Effector memory CD8-positive, alpha-beta T cell (primary cell): ENCODE measurements around the gene SEC22B.
"Not testable (repeated sequence)": the region's sequence is repeated elsewhere in the genome, so short reads cannot be mapped to it uniquely, and the experiment has no call there.

Experiments
- ATAC-seq: fragments of 150-1000 bp; cut with Tn5 transposase; replicated peaks from 2 replicates; pipeline ENCODE4 v1.10.0; 2021; ENCODE audit warnings: mild to moderate bottlenecking, moderate library complexity
- DNase-seq, 3 experiments: peaks; one replicate each; pipeline ENCODE4 v3.0.0; 2021
- H3K27ac Mint-ChIP-seq, 2 donors: one replicate each; pipeline ENCODE4 v1.8.0; 2022; ENCODE audit warnings: mild to moderate bottlenecking in 2 of 2, mixed read lengths in 2 of 2, moderate library complexity in 2 of 2
- H3K27me3 Mint-ChIP-seq, 2 donors: one replicate each; pipeline ENCODE4 v1.8.0; 2022; ENCODE audit warnings: mixed read lengths in 2 of 2
- H3K36me3 Mint-ChIP-seq: one replicate; pipeline ENCODE4 v1.8.0; 2022; ENCODE audit warnings: mild to moderate bottlenecking, moderate library complexity, mixed read lengths; ENCODE audit not compliant: insufficient read depth
- H3K4me1 Mint-ChIP-seq, 2 donors: one replicate each; pipeline ENCODE4 v1.8.0; 2022; ENCODE audit warnings: low read depth in 2 of 2, mixed read lengths in 2 of 2
- H3K4me3 Mint-ChIP-seq, 2 donors: one replicate each; pipeline ENCODE4 v1.8.0; 2022; ENCODE audit warnings: mild to moderate bottlenecking in 2 of 2, mixed read lengths in 2 of 2, moderate library complexity in 2 of 2
- H3K9me3 Mint-ChIP-seq, 2 donors: one replicate each; pipeline ENCODE4 v1.8.0; 2022; ENCODE audit warnings: mixed read lengths in 2 of 2

The SEC22B gene

DNA sequence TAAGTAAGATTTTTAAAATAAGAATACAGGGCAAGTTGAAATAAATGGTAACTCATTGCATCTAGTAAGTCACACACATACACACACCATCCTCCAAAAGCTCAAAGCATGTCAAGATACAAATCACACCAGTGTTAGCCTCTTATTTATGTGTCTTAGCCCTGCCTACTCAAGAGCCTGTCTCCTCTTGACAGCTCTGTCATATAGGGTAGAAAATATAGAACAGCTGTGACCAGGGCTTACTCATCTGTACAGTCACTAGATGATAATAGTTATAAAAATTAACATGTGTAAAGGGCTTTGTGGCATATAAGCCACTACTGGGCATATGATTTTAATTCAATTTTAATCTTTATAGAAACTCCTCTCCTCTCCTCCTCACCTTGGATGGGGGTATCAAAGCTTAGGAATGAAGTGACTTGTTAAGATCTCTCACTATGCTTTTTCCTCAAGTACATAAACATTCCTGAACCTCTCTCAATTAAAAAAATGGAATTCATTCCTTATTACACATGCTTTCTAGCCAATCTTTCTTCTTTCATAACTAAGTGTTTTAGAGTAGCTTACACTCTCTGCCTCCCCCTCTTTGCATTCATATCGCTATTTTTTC is 35.6 kb downstream of the SEC22B start:
- not testable (repeated sequence) for ATAC-seq, DNase-seq, H3K9me3 Mint-ChIP-seq, H3K4me3 Mint-ChIP-seq, H3K27me3 Mint-ChIP-seq, H3K36me3 Mint-ChIP-seq, H3K27ac Mint-ChIP-seq
- H3K4me1 Mint-ChIP-seq: peaks cover 13 to 27% of the 10 kb centered on the region in 2 donors

DNA sequence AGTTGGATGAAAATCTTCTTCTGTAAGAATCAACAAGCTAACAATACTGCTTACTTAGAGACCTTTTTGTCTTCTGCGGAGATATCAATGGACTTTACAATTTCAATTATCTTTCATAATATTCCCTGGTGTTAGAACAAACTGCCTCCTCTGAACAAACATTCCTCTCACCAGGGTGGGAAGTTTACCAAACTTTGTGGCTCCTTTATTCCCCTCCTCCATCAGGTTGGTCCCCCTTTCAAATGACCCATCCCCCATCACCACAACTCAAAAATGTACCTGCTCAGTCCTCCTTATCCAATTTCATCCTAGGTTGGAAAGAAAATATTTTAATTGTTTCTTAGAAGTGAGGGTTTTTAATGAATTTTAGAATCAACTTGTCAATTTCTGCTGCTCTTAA is 40.2 kb downstream of the SEC22B start:
- not testable (repeated sequence) for H3K9me3 Mint-ChIP-seq, H3K27ac Mint-ChIP-seq, H3K4me3 Mint-ChIP-seq, H3K36me3 Mint-ChIP-seq, H3K27me3 Mint-ChIP-seq, H3K4me1 Mint-ChIP-seq, DNase-seq, ATAC-seq

DNA sequence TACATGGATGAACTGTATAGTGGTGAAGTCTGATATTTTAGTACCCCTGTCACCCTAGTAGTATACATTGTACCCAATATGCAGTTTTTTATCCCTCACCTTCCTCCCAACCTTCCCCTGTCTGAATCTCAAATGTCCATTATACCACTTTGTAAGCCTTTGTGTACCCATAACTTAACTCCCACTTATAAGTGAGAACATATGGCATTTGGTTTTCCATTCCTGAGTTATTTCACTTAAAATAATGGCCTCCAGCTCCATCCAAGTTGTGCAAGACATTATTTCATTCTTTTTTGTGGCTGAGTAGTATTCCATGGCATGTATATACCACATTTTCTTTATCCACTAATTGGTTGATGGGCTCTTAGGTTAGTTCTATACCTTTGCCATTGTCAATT is 42.4 kb downstream of the SEC22B start:
- not testable (repeated sequence) for H3K27ac Mint-ChIP-seq, H3K4me3 Mint-ChIP-seq, DNase-seq, H3K36me3 Mint-ChIP-seq, H3K27me3 Mint-ChIP-seq, H3K4me1 Mint-ChIP-seq, ATAC-seq, H3K9me3 Mint-ChIP-seq

DNA sequence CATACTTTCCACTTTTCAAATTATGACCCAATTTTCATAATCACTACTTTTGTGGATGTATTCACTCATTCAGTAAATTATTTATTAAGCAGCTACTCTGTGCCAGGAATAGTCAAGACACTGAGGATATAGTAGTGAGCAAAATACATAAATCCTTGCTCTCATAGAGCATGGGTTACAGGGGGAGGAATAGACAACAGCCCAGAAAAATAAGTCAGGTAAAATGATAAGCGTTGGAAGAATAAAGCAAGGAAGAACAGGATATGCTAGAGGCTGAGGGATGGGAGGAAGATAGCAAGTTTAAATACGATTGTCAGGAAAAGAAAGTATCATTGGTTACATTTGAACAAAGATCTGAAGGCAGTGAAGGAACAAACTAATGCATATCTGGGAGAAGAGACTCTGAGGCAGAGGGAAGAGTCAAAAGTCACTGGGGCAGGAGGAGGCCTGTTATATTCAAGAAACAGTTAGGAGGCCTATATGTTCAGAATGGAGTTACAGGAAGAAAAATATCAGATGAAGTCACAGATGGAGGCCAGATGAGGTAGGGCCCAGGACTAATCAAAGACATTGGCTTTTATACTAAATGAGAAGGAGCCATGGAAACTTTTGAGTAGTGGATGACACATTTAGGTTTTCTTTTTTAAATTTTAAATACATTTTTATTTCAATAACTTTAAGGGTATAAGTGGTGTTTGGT is 42.9 kb downstream of the SEC22B start:
- H3K27ac Mint-ChIP-seq: no peak overlapping the region
- H3K27me3 Mint-ChIP-seq: no peaks in the 10 kb centered on the region
- no peaks in the 10 kb centered on the region for H3K36me3 Mint-ChIP-seq
- H3K9me3 Mint-ChIP-seq: no peaks in the 10 kb centered on the region
- no peak for ATAC-seq
- peaks cover 0 to 2% of the 10 kb centered on the region in 2 donors for H3K4me1 Mint-ChIP-seq
- DNase-seq: no peak
- no peak overlapping the region for H3K4me3 Mint-ChIP-seq

DNA sequence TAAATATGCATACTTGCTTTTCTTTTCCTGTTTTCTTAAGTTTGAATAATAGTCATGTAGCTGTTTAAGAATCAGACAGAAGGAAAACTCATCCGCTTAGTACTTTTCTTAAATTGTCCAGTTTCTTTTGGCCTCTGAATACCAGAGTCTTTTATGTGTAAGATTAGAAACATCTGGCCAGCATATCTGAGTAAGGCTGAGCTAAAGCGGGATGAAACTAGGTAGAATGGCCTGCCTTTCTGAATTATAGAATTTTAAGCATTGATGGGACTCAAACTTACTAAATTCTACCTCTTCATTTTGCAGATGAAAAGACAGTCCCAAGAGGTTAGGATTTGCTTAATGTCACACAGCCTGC is 43.9 kb downstream of the SEC22B start:
- H3K4me1 Mint-ChIP-seq, H3K9me3 Mint-ChIP-seq, H3K4me3 Mint-ChIP-seq, ATAC-seq, H3K27me3 Mint-ChIP-seq, DNase-seq, H3K36me3 Mint-ChIP-seq: not testable (repeated sequence)
- H3K27ac Mint-ChIP-seq: peak overlapping the region in 1 of 2 donors; percentile 81

DNA sequence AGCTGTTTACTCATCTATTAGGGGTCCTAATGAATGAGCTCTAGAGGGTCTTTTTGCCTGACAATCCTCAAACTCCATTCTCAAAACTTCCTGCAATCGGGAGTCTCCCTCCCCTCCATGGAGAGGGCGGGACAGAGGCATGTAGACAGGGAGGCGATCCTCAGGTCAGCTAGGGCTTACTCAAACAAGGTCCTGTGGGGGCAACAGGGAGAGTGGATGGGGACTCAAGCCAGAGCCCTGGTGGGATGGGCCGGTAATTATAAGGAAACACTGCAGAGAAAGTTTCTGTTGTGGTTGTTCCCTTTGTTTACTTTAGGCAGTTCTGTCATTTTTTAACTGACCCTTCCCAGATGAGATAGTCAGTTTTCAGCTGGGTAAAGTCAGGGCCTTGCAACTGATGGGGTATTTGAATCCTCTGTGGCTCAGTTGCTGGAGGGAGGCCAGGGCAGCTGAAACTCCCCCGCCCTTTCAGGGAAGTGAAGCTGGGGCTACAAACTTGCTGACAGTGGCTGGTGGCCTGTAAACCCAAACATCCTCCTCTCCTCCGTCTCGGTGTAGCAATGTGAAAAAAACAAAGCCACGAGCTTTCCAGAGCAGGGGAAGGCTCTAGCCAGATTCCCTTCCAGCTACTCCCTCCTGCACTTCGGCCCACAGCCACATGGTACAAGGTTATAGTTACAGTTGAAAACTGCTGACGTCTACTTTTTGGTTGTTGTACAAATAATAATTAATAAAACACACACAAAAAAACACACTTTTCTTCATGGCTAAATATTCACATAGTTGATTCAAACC is 44.5 kb downstream of the SEC22B start:
- peak overlapping the region in 1 of 2 donors; percentile 81 for H3K27ac Mint-ChIP-seq

DNA sequence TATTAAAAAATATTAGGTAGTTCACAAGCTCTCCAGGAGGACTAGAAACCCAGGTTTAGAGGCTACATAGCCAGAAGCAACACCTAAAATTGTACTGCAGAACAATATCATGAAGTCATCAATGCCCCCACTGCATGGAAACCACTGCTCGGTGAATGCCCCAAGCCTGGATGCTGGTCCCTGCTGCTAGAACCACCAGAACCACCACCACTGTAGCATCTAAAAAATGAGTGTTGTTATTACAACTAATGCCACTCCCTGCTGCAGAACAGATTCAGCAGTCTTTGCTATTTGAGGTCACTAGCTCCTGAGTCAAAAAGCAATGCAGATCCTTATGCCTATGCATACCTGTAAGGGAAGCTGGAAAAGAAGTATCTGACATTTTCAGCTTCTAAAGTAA is 48.4 kb downstream of the SEC22B start:
- H3K9me3 Mint-ChIP-seq, H3K4me1 Mint-ChIP-seq, ATAC-seq, H3K36me3 Mint-ChIP-seq, H3K27ac Mint-ChIP-seq, DNase-seq, H3K27me3 Mint-ChIP-seq, H3K4me3 Mint-ChIP-seq: not testable (repeated sequence)

More for the DNA sequence above, 44.5 kb downstream of the SEC22B start:
- H3K4me1 Mint-ChIP-seq, H3K9me3 Mint-ChIP-seq, H3K36me3 Mint-ChIP-seq, H3K27me3 Mint-ChIP-seq, H3K4me3 Mint-ChIP-seq, DNase-seq: not testable (repeated sequence)
- peak; percentile 69 for ATAC-seq

DNA sequence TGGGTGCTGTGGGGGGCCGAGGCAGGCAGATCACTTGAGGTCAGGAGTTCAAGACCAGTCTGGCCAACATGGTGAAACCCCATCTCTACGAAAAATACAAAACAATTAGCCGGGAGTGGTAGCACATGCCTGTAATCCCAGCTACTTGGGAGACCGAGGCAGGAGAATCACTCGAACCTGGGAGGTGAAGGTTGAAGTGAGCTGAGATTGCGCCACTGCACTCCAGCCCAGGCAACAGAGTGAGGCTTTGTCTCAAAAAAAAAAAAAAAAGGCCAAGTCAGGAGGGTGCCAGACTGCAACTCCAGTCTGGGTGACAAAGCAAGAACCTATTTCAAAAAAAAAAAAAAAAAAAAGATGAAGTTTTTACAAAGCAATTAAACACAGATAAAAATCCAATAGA is 50.1 kb downstream of the SEC22B start:
- not testable (repeated sequence) for ATAC-seq, H3K4me3 Mint-ChIP-seq, H3K36me3 Mint-ChIP-seq, H3K9me3 Mint-ChIP-seq, H3K27me3 Mint-ChIP-seq, H3K4me1 Mint-ChIP-seq, H3K27ac Mint-ChIP-seq, DNase-seq

DNA sequence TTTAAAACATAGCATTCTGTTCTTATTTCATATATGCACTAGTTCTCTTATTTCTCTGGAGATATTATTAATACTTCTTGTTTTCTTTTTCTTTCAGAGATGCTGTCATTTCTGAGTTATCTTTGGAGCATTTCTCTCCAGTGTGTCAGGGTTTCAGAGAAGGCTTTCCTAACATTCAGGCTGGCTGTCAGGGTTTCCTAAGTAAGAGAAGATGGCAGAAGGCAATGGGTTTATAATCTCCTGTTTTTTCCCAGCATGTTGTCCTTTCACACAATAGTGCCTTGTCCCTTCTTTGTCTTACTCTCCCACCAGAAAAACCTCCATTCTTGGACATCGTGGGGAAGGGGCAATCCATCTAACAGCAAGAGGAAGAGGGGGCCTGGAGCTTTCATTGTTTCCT is 51.7 kb downstream of the SEC22B start:
- H3K27me3 Mint-ChIP-seq, H3K4me1 Mint-ChIP-seq, H3K9me3 Mint-ChIP-seq, DNase-seq, H3K27ac Mint-ChIP-seq, H3K36me3 Mint-ChIP-seq, ATAC-seq, H3K4me3 Mint-ChIP-seq: not testable (repeated sequence)

DNA sequence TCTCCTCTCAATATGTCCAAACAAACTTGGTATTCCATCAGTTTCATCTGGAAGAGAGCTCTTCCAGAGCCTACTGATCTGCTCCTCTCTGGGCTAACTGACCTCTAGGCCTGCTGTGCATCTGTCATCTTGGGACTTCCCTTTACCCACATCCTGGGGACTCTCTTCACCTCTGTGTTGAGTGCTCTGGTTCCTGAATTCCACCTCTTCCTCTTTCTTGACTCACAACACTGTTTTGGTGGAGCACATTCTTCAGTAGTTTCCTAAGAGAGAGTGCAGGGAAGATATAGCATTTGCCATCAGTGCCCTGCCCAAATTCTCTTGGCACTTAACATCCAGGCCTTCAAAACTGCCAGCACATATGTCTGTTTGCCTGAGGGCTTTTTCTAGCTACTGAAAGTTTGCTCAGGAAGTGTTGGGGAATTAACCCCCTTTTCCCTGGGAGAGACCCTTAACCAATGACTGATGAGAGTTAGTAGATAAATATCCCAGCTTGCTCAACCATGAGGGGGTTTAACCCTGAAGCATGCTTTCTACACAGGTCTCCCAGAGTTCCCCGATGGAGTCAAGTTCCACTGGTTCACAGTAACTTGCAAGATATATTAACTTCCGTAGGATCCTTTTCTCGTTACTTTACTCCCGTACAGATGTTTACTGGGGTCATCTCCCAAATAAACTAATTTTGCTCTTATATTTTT is 52.4 kb downstream of the SEC22B start:
- H3K4me3 Mint-ChIP-seq, H3K36me3 Mint-ChIP-seq, H3K27ac Mint-ChIP-seq, H3K4me1 Mint-ChIP-seq, H3K9me3 Mint-ChIP-seq, H3K27me3 Mint-ChIP-seq, DNase-seq: not testable (repeated sequence)
- peak; percentile 56 for ATAC-seq

DNA sequence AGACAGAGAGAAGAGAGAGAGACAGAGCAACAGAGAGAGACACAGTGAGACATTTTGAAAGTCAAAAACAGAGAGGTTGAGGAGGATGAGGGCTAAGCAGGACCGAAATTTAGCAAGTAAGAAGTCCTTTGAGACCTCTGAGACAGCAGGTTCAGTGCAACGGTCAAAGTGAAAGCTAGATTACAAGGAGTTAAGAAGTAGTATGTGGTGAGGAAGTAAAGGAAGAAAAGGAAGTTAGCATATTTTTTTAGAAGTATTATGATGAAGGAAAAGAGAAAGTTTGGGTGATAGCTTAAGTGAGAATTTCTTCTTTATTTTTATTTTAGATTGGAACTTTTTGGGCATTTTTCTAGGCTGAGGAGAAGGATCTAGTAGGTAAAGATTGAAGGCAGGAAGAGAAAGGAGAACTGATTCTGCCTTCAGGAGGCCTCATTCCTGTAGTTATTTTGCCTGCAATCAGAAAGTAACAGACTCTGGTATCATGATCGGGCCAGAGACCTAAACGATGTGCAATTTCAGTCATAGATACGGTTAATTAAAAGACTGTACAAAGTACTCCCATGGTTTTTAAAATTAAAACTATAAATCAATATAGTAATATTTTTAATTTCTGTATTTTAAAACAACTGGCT is 53.9 kb downstream of the SEC22B start:
- ATAC-seq: peak; percentile 68
- not testable (repeated sequence) for H3K36me3 Mint-ChIP-seq, DNase-seq, H3K27me3 Mint-ChIP-seq, H3K9me3 Mint-ChIP-seq, H3K4me1 Mint-ChIP-seq
- Mint-ChIP-seq H3K27ac (peak overlapping the region; percentile 12 to 86), H3K4me3 (peak overlapping the region; percentile 43 to 66)

DNA sequence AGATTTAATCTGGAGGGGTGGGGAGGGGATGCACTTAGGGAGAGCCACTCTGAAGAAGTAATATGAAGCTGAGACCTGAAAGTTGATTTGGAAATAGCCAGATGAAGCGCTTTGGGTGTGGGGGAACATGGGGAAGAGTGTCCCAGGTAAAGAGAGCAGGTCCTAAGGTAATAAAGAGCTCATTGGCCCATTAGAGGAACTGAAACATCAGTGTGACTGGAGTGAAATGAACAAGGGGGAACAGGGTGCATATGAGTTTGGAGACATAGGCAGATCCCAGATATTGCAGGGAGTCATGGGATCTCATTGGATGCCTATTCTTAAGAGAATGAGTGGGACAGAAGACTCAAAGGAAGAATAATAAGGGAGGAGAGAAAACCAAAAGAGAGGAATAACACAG is 54.5 kb downstream of the SEC22B start:
- not testable (repeated sequence) for ATAC-seq, H3K36me3 Mint-ChIP-seq, H3K9me3 Mint-ChIP-seq, DNase-seq, H3K4me1 Mint-ChIP-seq, H3K27me3 Mint-ChIP-seq
- Mint-ChIP-seq H3K27ac (peak overlapping the region; percentile 12 to 86), H3K4me3 (peak overlapping the region in 1 of 2 donors; percentile 29)

DNA sequence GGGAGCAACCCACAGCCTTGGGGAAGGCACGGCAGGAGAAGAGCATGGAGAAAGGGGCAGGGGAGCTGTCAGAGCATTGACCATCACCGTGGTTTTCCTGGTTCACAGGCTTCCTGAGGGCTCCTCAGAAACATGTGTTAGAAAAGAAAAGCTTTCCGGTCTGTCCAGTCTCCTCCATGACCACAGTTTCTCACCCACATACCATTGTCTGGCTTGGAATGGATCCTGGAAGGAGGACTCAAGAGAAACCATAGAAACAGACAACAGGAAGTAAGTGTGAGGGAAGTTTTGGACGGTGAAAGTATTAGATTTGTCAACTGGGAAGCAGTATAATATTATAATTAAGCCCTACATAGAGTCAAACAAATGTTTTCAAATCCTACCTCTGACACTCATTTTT is 55.8 kb downstream of the SEC22B start:
- not testable (repeated sequence) for H3K4me3 Mint-ChIP-seq, H3K36me3 Mint-ChIP-seq, DNase-seq, H3K4me1 Mint-ChIP-seq, H3K27me3 Mint-ChIP-seq, H3K9me3 Mint-ChIP-seq, H3K27ac Mint-ChIP-seq, ATAC-seq
